Omental fat pad (tissue), 4 donors: ENCODE results near the gene MAST2. TPM values are rescaled to one million over a fixed set of nuclear protein-coding genes. Genes with fewer than 3 reads are reported as not detected.

Source experiments
- ATAC-seq: fragments of 150-250 bp; one replicate; pipeline ENCODE4 v1.9.1; 2016; ENCODE audit warnings: mild to moderate bottlenecking, moderate library complexity; ENCODE audit not compliant: low FRiP score
- DNase-seq: peaks from one replicate; pipeline ENCODE4 v3.0.0-alpha.2; 2019; ENCODE audit warnings: low spot score
- CTCF ChIP-seq, 3 donors: fragments of 450-650 bp; IDR thresholded peaks; one replicate each; pipeline ENCODE4 v1.5.1; 2016 to 2017; ENCODE audit warnings: antibody characterized with exemption in 3 of 3, mild to moderate bottlenecking in 3 of 3, moderate library complexity in 2 of 3
- total RNA-seq, 4 donors: library from RNA; depleted of rRNA; stranded (reverse); fragments of >200 nt; gene quantifications; one replicate each; pipeline ENCODE4 v1.1.0, GENCODE V29; 2016

MAST2 gene
- total RNA-seq, 4 donors from 2014 or later = 12.0 to 22.0 (median 18.1) TPM

GRCh38 chr1:45998020-45998617 is 194.7 kb downstream of the MAST2 start:
- no peak for DNase-seq
- TF ChIP-seq CTCF (IDR thresholded peaks at IDR 0.05) = no peak
- no peak for ATAC-seq

- DNase-seq = no peak
- ATAC-seq = no peak
- TF ChIP-seq CTCF (IDR thresholded peaks at IDR 0.05) = no peak
These were observed 196.1 kb downstream of the MAST2 start for GRCh38 chr1:45999507-45999906.

- TF ChIP-seq CTCF (IDR thresholded peaks at IDR 0.05) = no peak
- DNase-seq = no peak
- ATAC-seq = no peak
These were observed 197.8 kb downstream of the MAST2 start for GRCh38 chr1:46001081-46001785.

- DNase-seq (no peak), ATAC-seq (no peak)
- no peak for TF ChIP-seq CTCF (IDR thresholded peaks at IDR 0.05)
These were observed 199.2 kb downstream of the MAST2 start for GRCh38 chr1:46002551-46003150.

- no peak for TF ChIP-seq CTCF (IDR thresholded peaks at IDR 0.05)
- no peak for DNase-seq
- ATAC-seq = no peak
These were observed 199.9 kb downstream of the MAST2 start for GRCh38 chr1:46003315-46003714.

GRCh38 chr1:46004492-46004891 is 201.1 kb downstream of the MAST2 start:
- ATAC-seq = no peak
- no peak for DNase-seq
- TF ChIP-seq CTCF (IDR thresholded peaks at IDR 0.05) = no peak

- no peak for ATAC-seq
- TF ChIP-seq CTCF (IDR thresholded peaks at IDR 0.05) = no peak
- DNase-seq = no peak
These were observed 202.2 kb downstream of the MAST2 start for GRCh38 chr1:46005594-46005993.
